Heart left ventricle (tissue), 13 donors: Measurements from ENCODE around the gene GPATCH2L.

Experiments used
- CTCF ChIP-seq, 12 donors: fragments of 200-600 bp; sonication (generic) in 4 of 12; IDR thresholded peaks; one replicate each; pipeline versions ENCODE4 v1.5.0 to v1.8.0; 2018 to 2022; ENCODE audit warnings: antibody characterized with exemption in 12 of 12, mild to moderate bottlenecking in 5 of 12
- POLR2A ChIP-seq, 2 donors: fragments of 450-650 bp; IDR thresholded peaks; one replicate each; pipeline ENCODE4 v1.6.1; 2017; ENCODE audit warnings: antibody characterized with exemption in 2 of 2, mild to moderate bottlenecking in 2 of 2, moderate library complexity in 2 of 2
- donor health status: ischemic (EF 13 %, LVEDD 7.1; RV severe dilation, severe dysfunction).
- donor health status: DM: no; HTN: yes; CAD: no.
- donor health status: DM: no; HTN: no; CAD: no.
- donor health status: ischemic (EF 25% LVEDD 6.9; RV normal size, moderate dysfunction).
- donor health status: ischemic (EF 25% LVEDD 5.7; RV mildly dilated, moderate dysfunction).
- donor health status: ischemic (EF 35%, LVEDD 5.7; RV mildly dilated, moderate dysfunction).
- donor health status: nonischemic (EF 11% LVEDD 7.7; RV severe dilation, severe dysfunction).
- donor health status: DM: yes; HTN: yes; CAD: no.
- donor health status: PGD.
- donor health status: ischemic (EF 29% LVEDD 5.4; RV normal size, mild dysfunction).
- donor health status: nonischemic (EF 23%, LVEDD 6.1; RV moderate dilation, normal function).

GRCh38 chr14:76134231-76134630 lies 17.5 kb upstream of the GPATCH2L start:
- TF ChIP-seq CTCF (IDR thresholded peaks at IDR 0.05) (no peak), POLR2A (IDR thresholded peaks at IDR 0.05) (no peak)
